ENCODE measurements around the gene RBM3.

RBM3 gene

GRCh38 chrX:48578661-48579128, 4.4 kb downstream of the RBM3 start (continued):
- TF ChIP-seq SP7 (tag by site-specific recombination; IDR thresholded peaks at IDR 0.05) (peak; percentile 57; the same call in 1 of the 2 replicates), PRDM10 (tag by site-specific recombination; IDR thresholded peaks at IDR 0.05) (no peak), ZNF366 (tag by site-specific recombination; conservative IDR thresholded peaks at IDR 0.05) (no peak), SP2 (tag by site-specific recombination; IDR thresholded peaks at IDR 0.05) (no peak), ZNF155 (tag by site-specific recombination; IDR thresholded peaks at IDR 0.05) (no peak), ZNF174 (tag by site-specific recombination; IDR thresholded peaks at IDR 0.05) (no peak), ZBTB48 (tag by site-specific recombination; IDR thresholded peaks at IDR 0.05) (no peak), ZBTB21 (tag by site-specific recombination; IDR thresholded peaks at IDR 0.05) (no peak), ZBTB26 (tag by site-specific recombination; optimal IDR thresholded peaks at IDR 0.05) (no peak), HOXC10 (CRISPR knock-in tag; IDR thresholded peaks at IDR 0.05) (no peak), ZNF677 (tag by site-specific recombination; IDR thresholded peaks at IDR 0.05) (no peak), ZNF10 (tag by site-specific recombination; IDR thresholded peaks at IDR 0.05) (no peak), OSR2 (tag by site-specific recombination; IDR thresholded peaks at IDR 0.05) (0 out of 2 replicates have a peak, but pooled peaks have one; percentile 24), ZNF704 (tag by site-specific recombination; IDR thresholded peaks at IDR 0.05) (no peak), EGR2 (tag by site-specific recombination; IDR thresholded peaks at IDR 0.05; ENCODE audit: low read depth) (no peak)
- TF ChIP-seq, protein P1, sequence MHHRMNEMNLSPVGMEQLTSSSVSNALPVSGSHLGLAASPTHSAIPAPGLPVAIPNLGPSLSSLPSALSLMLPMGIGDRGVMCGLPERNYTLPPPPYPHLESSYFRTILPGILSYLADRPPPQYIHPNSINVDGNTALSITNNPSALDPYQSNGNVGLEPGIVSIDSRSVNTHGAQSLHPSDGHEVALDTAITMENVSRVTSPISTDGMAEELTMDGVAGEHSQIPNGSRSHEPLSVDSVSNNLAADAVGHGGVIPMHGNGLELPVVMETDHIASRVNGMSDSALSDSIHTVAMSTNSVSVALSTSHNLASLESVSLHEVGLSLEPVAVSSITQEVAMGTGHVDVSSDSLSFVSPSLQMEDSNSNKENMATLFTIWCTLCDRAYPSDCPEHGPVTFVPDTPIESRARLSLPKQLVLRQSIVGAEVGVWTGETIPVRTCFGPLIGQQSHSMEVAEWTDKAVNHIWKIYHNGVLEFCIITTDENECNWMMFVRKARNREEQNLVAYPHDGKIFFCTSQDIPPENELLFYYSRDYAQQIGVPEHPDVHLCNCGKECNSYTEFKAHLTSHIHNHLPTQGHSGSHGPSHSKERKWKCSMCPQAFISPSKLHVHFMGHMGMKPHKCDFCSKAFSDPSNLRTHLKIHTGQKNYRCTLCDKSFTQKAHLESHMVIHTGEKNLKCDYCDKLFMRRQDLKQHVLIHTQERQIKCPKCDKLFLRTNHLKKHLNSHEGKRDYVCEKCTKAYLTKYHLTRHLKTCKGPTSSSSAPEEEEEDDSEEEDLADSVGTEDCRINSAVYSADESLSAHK (tag by site-specific recombination; IDR thresholded peaks at IDR 0.05) = no peak; the same call in 1 of the 2 replicates

- ChIA-PET CTCF (no interaction called here), POLR2A (interaction anchor here (0.7 to 1.8 kb wide), 6 partner anchors 10 to 379 kb away, joined by 3 to 5 read pairs (median 4); no protein-coding TSS in a partner anchor)
- H3K4me1 ChIP-seq (ENCODE audit: control insufficient read depth, insufficient read depth, low read length) = peaks cover 3% of the 10 kb centered on the region; the same call in 1 of the 2 replicates
- TF ChIP-seq ZNF501 (tag by site-specific recombination; IDR thresholded peaks at IDR 0.05) (no peak), ZNF24 (tag by site-specific recombination; IDR thresholded peaks at IDR 0.05) (no peak), ZBTB20 (tag by site-specific recombination; IDR thresholded peaks at IDR 0.05) (0 out of 2 replicates have a peak, but pooled peaks have one; percentile 9), TSHZ1 (tag by site-specific recombination; IDR thresholded peaks at IDR 0.05; ENCODE audit: borderline replicate concordance) (no peak), ZNF184 (tag by site-specific recombination; IDR thresholded peaks at IDR 0.05) (no peak), ZNF837 (tag by site-specific recombination; IDR thresholded peaks at IDR 0.05) (no peak), SP7 (tag by site-specific recombination; IDR thresholded peaks at IDR 0.05) (no peak), KLF9 (tag by site-specific recombination; IDR thresholded peaks at IDR 0.05; ENCODE audit: low read depth) (no peak)
- H3K27ac ChIP-seq (ENCODE audit: extremely low read depth, low read depth, low read length) = no peak overlapping the region
- no peaks in the 10 kb centered on the region for H3K9me3 ChIP-seq (ENCODE audit: control insufficient read depth, insufficient read depth, low read depth, low read length)
- H3K4me3 ChIP-seq (ENCODE audit: low read depth, low read length) = no peak overlapping the region
- H3K36me3 ChIP-seq (ENCODE audit: control insufficient read depth in 2 of 2, insufficient read depth in 1 of 2, low read length in 2 of 2) = peaks cover 8 to 52% of the 10 kb centered on the region in 2 experiments
Observed at GRCh38 chrX:48579259-48579658, 5.0 kb downstream of the RBM3 start.
